Amniotic stem cell (primary cell): Measurements from ENCODE around the gene ADRA2C.

ENCODE experiments used
- DNase-seq: peaks from one replicate; lab custom pipeline; 2025; lab: John Stamatoyannopoulos, UW

Gene ADRA2C

GRCh38 chr4:3766036-3766784 is at the start of gene ADRA2C:
ADRA2C (plus strand) TSS chr4:3766385; CDS start chr4:3766607, 222 bp downstream.
- DNase-seq: no peak

- DNase-seq: no peak
Observed at GRCh38 chr4:3716631-3717235, 49.5 kb upstream of the ADRA2C start.

- no peak for DNase-seq
Observed at GRCh38 chr4:3717241-3717640, 48.9 kb upstream of the ADRA2C start.

- DNase-seq: no peak
Observed at GRCh38 chr4:3718462-3718861, 47.7 kb upstream of the ADRA2C start.

- DNase-seq: no peak
Observed at GRCh38 chr4:3719191-3719590, 47.0 kb upstream of the ADRA2C start.

GRCh38 chr4:3719836-3720235 is 46.3 kb upstream of the ADRA2C start:
- no peak for DNase-seq

- no peak for DNase-seq
Observed at GRCh38 chr4:3720466-3720865, 45.7 kb upstream of the ADRA2C start.

- no peak for DNase-seq
Observed at GRCh38 chr4:3721186-3721585, 45.0 kb upstream of the ADRA2C start.

- no peak for DNase-seq
Observed at GRCh38 chr4:3721627-3722026, 44.6 kb upstream of the ADRA2C start.

- no peak for DNase-seq
Observed at GRCh38 chr4:3722446-3723231, 43.5 kb upstream of the ADRA2C start.

- no peak for DNase-seq
Observed at GRCh38 chr4:3723232-3723642, 42.9 kb upstream of the ADRA2C start.

GRCh38 chr4:3724319-3725231 is 41.6 kb upstream of the ADRA2C start:
- no peak for DNase-seq

GRCh38 chr4:3725936-3726870 is 40.0 kb upstream of the ADRA2C start:
- no peak for DNase-seq

- DNase-seq: no peak
Observed at GRCh38 chr4:3727847-3728469, 38.2 kb upstream of the ADRA2C start.

GRCh38 chr4:3729188-3729881 is 36.9 kb upstream of the ADRA2C start:
- no peak for DNase-seq

- DNase-seq: no peak
Observed at GRCh38 chr4:3729882-3730226, 36.3 kb upstream of the ADRA2C start.

GRCh38 chr4:3730422-3731190 is 35.6 kb upstream of the ADRA2C start:
- DNase-seq: no peak

GRCh38 chr4:3732076-3733028 is 33.8 kb upstream of the ADRA2C start:
- DNase-seq: no peak
